Astrocyte of the cerebellum (primary cell): ENCODE measurements around the gene NFIA.

Experiments used
- DNase-seq: peaks from one replicate; pipeline ENCODE4 v3.0.0-alpha.2; 2011; ENCODE audit warnings: low read depth
- H3K4me3 ChIP-seq: 2 replicates; pipeline ENCODE4 v1.5.1; 2011; ENCODE audit warnings: mild to moderate bottlenecking, low read depth, low read length, moderate library complexity
- in situ Hi-C: cut with HindIII; loops from 2 replicates; pipeline ENCODE4 v1.10.0; 2017; ENCODE audit warnings: low sequenced_read_pairs
- TF ChIP-seq, protein P1 (sequence below): IDR thresholded peaks from 2 replicates; pipeline ENCODE4 v1.5.1; 2012; ENCODE audit warnings: low read length, low read depth, moderate library complexity, mild to moderate bottlenecking; ENCODE audit errors: missing control alignments

Gene NFIA

DNA sequence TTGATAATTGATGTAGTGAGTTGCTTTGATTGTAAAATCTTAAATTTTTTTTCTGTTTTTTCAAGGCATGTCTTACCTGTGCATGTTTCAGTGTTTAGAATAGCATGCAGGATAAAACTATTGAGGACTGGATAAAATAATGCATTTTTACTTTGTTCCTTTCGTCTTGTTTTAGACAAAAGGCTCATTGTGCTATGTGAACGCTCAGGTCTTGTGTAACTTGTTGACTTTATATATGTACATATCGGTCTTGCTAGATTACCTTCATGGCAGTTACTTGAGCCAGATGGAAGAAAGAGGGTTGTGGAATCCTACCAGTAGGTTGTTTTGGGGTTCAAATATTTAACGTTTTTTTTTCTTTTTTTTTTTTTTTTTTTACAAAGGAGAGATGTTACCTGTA lies 7.0 kb downstream of the NFIA start:
- in situ Hi-C loops: loop anchor here (25.0 kb wide), 1 partner anchor 373 kb away; no protein-coding TSS in a partner anchor
- TF ChIP-seq, protein P1, sequence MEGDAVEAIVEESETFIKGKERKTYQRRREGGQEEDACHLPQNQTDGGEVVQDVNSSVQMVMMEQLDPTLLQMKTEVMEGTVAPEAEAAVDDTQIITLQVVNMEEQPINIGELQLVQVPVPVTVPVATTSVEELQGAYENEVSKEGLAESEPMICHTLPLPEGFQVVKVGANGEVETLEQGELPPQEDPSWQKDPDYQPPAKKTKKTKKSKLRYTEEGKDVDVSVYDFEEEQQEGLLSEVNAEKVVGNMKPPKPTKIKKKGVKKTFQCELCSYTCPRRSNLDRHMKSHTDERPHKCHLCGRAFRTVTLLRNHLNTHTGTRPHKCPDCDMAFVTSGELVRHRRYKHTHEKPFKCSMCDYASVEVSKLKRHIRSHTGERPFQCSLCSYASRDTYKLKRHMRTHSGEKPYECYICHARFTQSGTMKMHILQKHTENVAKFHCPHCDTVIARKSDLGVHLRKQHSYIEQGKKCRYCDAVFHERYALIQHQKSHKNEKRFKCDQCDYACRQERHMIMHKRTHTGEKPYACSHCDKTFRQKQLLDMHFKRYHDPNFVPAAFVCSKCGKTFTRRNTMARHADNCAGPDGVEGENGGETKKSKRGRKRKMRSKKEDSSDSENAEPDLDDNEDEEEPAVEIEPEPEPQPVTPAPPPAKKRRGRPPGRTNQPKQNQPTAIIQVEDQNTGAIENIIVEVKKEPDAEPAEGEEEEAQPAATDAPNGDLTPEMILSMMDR: no peak
- H3K4me3 ChIP-seq: no peak overlapping the region
- DNase-seq: no peak

DNA sequence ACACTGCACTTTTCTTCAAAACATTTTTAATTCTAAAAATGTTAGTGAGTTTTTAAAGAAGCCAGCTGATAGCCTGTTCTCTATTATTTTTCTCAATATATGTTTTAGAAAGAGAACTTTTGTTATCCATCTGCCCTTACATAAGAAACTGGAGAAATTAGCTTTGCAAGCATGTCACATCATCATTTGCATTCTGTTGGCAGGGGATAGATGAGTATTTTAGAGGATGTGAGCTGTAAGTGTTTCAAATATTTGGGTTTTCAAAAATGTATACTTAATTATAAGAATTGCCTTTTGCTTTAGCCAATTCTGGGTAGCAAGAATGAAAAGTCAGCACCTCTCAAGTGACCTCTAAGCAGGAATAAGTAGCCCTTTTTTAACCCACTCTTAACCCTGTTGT lies 7.4 kb downstream of the NFIA start:
- no peak for DNase-seq
- in situ Hi-C loops: loop anchor here (25.0 kb wide), 1 partner anchor 373 kb away; no protein-coding TSS in a partner anchor
- no peak overlapping the region for H3K4me3 ChIP-seq
- TF ChIP-seq, protein P1: no peak

DNA sequence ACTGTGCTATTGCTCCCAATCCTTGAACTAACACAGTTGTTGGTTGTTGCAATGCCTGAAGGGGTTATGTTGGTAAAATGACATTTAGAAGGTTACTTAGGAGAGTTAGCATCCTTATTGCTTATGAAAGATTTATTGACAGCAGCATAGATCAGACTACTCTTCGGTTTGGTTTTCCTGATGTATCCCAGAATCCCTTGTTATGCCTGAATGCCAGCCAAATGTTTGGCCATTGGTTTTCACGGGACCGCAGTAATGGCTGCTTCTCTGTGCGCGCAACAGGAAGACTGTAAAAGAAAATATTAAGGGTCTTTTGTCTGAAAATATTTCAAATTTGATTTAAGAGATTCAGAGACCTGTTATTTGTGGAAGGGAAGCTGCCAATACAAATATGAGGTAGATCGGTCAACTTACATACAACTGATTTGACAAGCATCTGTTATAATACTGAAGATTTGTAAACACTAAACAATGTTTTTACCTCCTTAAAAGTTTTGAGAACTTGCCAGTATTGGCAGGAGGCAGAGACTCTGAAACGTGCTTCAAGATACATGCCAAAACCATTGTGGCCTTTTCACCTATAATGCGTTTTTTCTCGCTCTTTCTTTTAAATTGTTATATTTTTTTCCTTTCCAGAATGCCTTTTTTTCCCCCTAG lies 8.3 kb downstream of the NFIA start:
- H3K4me3 ChIP-seq: no peak overlapping the region
- TF ChIP-seq, protein P1: no peak
- no peak for DNase-seq
- in situ Hi-C loops: loop anchor here (25.0 kb wide), 1 partner anchor 372 kb away; no protein-coding TSS in a partner anchor

DNA sequence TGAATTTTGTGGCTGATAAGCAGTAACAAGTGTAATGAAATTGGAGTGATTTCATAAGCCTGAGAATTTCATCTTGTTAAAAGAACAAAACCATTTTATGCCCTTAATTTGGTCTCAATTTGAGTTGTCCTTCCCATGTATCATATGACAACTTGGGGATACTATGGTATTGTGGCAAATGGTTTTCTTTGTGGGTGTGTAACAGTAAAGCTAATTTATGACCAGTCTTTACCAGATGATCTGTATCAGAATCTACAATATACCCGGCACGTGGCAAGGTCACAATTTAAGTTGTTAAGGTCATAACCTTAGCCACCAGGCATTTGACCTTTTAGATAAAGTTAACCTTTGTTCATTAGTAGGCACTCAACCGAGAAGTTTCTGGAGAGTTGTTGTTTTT lies 9.1 kb downstream of the NFIA start:
- TF ChIP-seq, protein P1: no peak
- in situ Hi-C loops: loop anchor here (25.0 kb wide), 1 partner anchor 371 kb away; no protein-coding TSS in a partner anchor
- DNase-seq: no peak
- H3K4me3 ChIP-seq: no peak overlapping the region

DNA sequence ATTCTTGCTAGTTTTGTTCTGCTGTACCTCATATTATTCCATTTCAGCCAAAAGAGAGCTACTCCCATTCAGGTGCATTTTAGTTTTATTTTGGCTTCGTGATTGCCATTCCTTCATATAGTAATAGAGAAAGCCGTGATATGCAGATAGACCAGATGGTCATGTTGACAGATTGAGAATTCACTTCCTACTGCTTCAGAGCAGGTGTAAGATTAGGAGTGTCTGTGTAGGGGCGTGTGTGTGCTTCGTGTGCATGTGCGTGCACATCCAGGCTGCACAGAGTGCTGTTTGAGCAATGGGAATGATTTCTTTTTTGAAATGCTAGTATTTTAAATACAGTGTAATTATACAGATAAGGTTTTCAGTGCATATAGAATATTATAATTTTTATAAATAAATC lies 10.3 kb downstream of the NFIA start:
- in situ Hi-C loops: loop anchor here (25.0 kb wide), 1 partner anchor 370 kb away; no protein-coding TSS in a partner anchor
- TF ChIP-seq, protein P1: no peak
- no peak overlapping the region for H3K4me3 ChIP-seq
- DNase-seq: no peak

DNA sequence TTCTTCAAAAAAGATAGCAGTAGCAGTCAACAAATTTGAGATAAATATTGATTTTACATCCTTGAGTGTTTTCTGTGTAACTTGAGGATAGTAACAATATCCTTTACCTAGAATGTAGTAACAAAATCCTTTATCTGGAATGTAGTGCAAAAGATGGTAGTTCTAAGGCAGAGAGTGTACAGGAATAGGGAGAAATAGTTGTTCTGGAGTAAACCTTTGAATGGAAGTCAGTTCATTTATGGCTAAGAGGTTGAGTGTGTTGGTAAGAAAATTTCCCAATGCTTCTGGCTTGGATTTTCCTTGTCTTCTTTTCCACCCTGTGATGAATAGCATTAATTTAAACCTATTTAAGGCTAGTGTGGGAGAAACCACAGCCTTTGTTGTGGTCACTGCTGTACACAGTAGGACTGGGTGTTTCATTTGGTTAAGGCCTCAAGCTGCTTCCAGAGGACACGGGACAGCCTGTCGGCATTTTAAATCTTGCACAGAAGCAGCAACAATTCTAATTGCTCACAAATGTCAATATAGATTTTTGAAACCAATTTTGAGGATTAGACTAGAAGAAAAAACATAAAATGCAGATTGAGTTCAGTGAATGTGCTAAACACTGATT lies 11.3 kb downstream of the NFIA start:
- TF ChIP-seq, protein P1: no peak
- DNase-seq: peak; percentile 88
- in situ Hi-C loops: loop anchor here (25.0 kb wide), 1 partner anchor 369 kb away; no protein-coding TSS in a partner anchor
- no peak overlapping the region for H3K4me3 ChIP-seq
